Measurements from ENCODE around the gene THAP7. TPM values are rescaled to one million over a fixed set of nuclear protein-coding genes. Genes with fewer than 3 reads are reported as not detected.
A peak's percentile ranks its signal among the peaks of the same experiment; 100 is the strongest.

THAP7 gene
- total RNA-seq, 1 donor from 2014 or later, result 14.7 TPM

- H3K4me2 ChIP-seq, result no peak overlapping the region
- H3K79me2 ChIP-seq (ENCODE audit: low read depth), result no peaks in the 10 kb centered on the region
- no peaks in the 10 kb centered on the region for H3K36me3 ChIP-seq
- peaks cover 6% of the 10 kb centered on the region for H3F3A ChIP-seq (ENCODE audit: low read depth)
- peaks cover 8% of the 10 kb centered on the region for H3K4me1 ChIP-seq
- H3K9ac ChIP-seq, result no peak overlapping the region
- Mint-ChIP-seq H3K4me3 (no peak overlapping the region), H3K27ac (no peak overlapping the region), H3K4me1 (peaks cover 49% of the 10 kb centered on the region), H3K36me3 (no peaks in the 10 kb centered on the region), H3K9me3 (no peaks in the 10 kb centered on the region), H3K27me3 (ENCODE audit: insufficient read depth, low read depth) (peaks cover 5% of the 10 kb centered on the region)
- H3K9me3 ChIP-seq (ENCODE audit: low read depth), result no peaks in the 10 kb centered on the region
- H3K27ac ChIP-seq, result no peak overlapping the region
- no peak overlapping the region for H3K4me3 ChIP-seq
- no peaks in the 10 kb centered on the region for H4K20me1 ChIP-seq (ENCODE audit: low read depth)
- no peak for TF ChIP-seq EZH2phosphoT487 (IDR thresholded peaks at IDR 0.05)
- no peak for TF ChIP-seq CTCF (IDR thresholded peaks at IDR 0.05)
- TF ChIP-seq EZH2 (IDR thresholded peaks at IDR 0.05), result no peak
- no peak for DNase-seq (ENCODE audit: low spot score)
- no peak overlapping the region for H2AFZ ChIP-seq (replicated peaks)
- peaks cover 20% of the 10 kb centered on the region for H3K27me3 ChIP-seq
Measured at GRCh38 chr22:21047730-21048129, 45.8 kb upstream of the THAP7 start.

GRCh38 chr22:21047035-21047661 is 45.2 kb upstream of the THAP7 start:
- Histone ChIP-seq H3K4me1 (peaks cover 8% of the 10 kb centered on the region), H3K4me3 (no peak overlapping the region)
- H3K27me3 Mint-ChIP-seq (ENCODE audit: insufficient read depth, low read depth), result peaks cover 8% of the 10 kb centered on the region

GRCh38 chr22:21045585-21046294 is 43.8 kb upstream of the THAP7 start, which contains the start of gene LRRC74B:
Gene LRRC74B, plus strand, starts transcription at chr22:21045946. Its CDS starts 41 bp downstream, at chr22:21045987.
- TF ChIP-seq CTCF (IDR thresholded peaks at IDR 0.05) (no peak), EZH2phosphoT487 (IDR thresholded peaks at IDR 0.05) (no peak), EZH2 (IDR thresholded peaks at IDR 0.05) (no peak)
- H3K27me3 Mint-ChIP-seq (ENCODE audit: insufficient read depth, low read depth), result peaks cover 10% of the 10 kb centered on the region
- H3F3A ChIP-seq (ENCODE audit: low read depth), result peaks cover 6% of the 10 kb centered on the region
- H3K36me3 ChIP-seq, result no peaks in the 10 kb centered on the region
- H4K20me1 ChIP-seq (ENCODE audit: low read depth), result no peaks in the 10 kb centered on the region
- no peak within 1 kb of the TSS for H3K9ac ChIP-seq
- peak within 1 kb of the TSS; percentile 90 for H2AFZ ChIP-seq (replicated peaks)
- H3K9me3 ChIP-seq (ENCODE audit: low read depth), result no peaks in the 10 kb centered on the region
- no peaks in the 10 kb centered on the region for H3K36me3 Mint-ChIP-seq
- H3K27ac Mint-ChIP-seq, result peak within 1 kb of the TSS; percentile 99
- DNase-seq (ENCODE audit: low spot score), result peak; percentile 98
- H3K4me1 Mint-ChIP-seq, result peaks cover 35% of the 10 kb centered on the region
- H3K4me1 ChIP-seq, result peaks cover 8% of the 10 kb centered on the region
- H3K9me3 Mint-ChIP-seq, result no peaks in the 10 kb centered on the region
- H3K4me3 ChIP-seq, result peak within 1 kb of the TSS; percentile 52
- H3K27me3 ChIP-seq, result peaks cover 20% of the 10 kb centered on the region
- peak within 1 kb of the TSS; percentile 93 for H3K4me3 Mint-ChIP-seq
- H3K79me2 ChIP-seq (ENCODE audit: low read depth), result no peaks in the 10 kb centered on the region
- H3K4me2 ChIP-seq, result peak within 1 kb of the TSS; percentile 73
- H3K27ac ChIP-seq, result no peak within 1 kb of the TSS

More at GRCh38 chr22:21047035-21047661, 45.2 kb upstream of the THAP7 start:
- H3K27me3 ChIP-seq, result peaks cover 20% of the 10 kb centered on the region
- no peak for DNase-seq (ENCODE audit: low spot score)
- no peaks in the 10 kb centered on the region for H3K9me3 ChIP-seq (ENCODE audit: low read depth)
- H3K36me3 Mint-ChIP-seq, result no peaks in the 10 kb centered on the region
- H4K20me1 ChIP-seq (ENCODE audit: low read depth), result no peaks in the 10 kb centered on the region
- peak overlapping the region; percentile 53 for H3K4me3 Mint-ChIP-seq
- H2AFZ ChIP-seq (replicated peaks), result no peak overlapping the region
- no peaks in the 10 kb centered on the region for H3K79me2 ChIP-seq (ENCODE audit: low read depth)
- H3K4me2 ChIP-seq, result no peak overlapping the region
- TF ChIP-seq EZH2phosphoT487 (IDR thresholded peaks at IDR 0.05) (no peak), EZH2 (IDR thresholded peaks at IDR 0.05) (no peak), CTCF (IDR thresholded peaks at IDR 0.05) (no peak)
- peaks cover 47% of the 10 kb centered on the region for H3K4me1 Mint-ChIP-seq
- no peaks in the 10 kb centered on the region for H3K36me3 ChIP-seq
- peaks cover 6% of the 10 kb centered on the region for H3F3A ChIP-seq (ENCODE audit: low read depth)
- H3K9me3 Mint-ChIP-seq, result no peaks in the 10 kb centered on the region
- H3K27ac ChIP-seq, result no peak overlapping the region
- no peak overlapping the region for H3K9ac ChIP-seq
- H3K27ac Mint-ChIP-seq, result no peak overlapping the region

Measured in neural progenitor cell (in vitro differentiated cells).